KMS-11 (cell line): Measurements from ENCODE around the gene SHPK.
"Not testable (repeated sequence)": the region's sequence is repeated elsewhere in the genome, so short reads cannot be mapped to it uniquely, and the experiment has no call there.

Experiments
- H2AFZ ChIP-seq: fragments of 200-600 bp; sonication (generic); 2 replicates; pipeline ENCODE4 v1.6.1; 2016; ENCODE audit warnings: antibody characterized with exemption, mixed run types, low read depth
- H3K27ac ChIP-seq: fragments of 200-600 bp; sonication (generic); 2 replicates; pipeline ENCODE4 v1.6.1; 2016; ENCODE audit warnings: mild to moderate bottlenecking, mixed run types
- H3K27me3 ChIP-seq: fragments of 200-600 bp; sonication (generic); 2 replicates; pipeline ENCODE4 v1.6.1; 2017; ENCODE audit warnings: mild to moderate bottlenecking, low read depth, mixed run types, moderate library complexity; ENCODE audit not compliant: insufficient read depth
- H3K36me3 ChIP-seq: fragments of 200-600 bp; sonication (generic); 2 replicates; pipeline ENCODE4 v1.6.1; 2017; ENCODE audit warnings: mild to moderate bottlenecking, mixed run types; ENCODE audit not compliant: insufficient read depth
- H3K4me1 ChIP-seq: fragments of 200-600 bp; sonication (generic); 2 replicates; pipeline ENCODE4 v1.6.1; 2016; ENCODE audit warnings: mild to moderate bottlenecking, low read depth, mixed run types; ENCODE audit not compliant: poor library complexity, severe bottlenecking
- H3K4me2 ChIP-seq: fragments of 200-600 bp; sonication (generic); 2 replicates; pipeline ENCODE4 v1.7.0; 2016; ENCODE audit warnings: mild to moderate bottlenecking, mixed run types
- H3K4me3 ChIP-seq: fragments of 200-600 bp; sonication (generic); IDR thresholded peaks from 2 replicates; pipeline ENCODE4 v1.6.1; 2017; ENCODE audit warnings: low read depth, low read length, mixed read lengths; ENCODE audit not compliant: insufficient read depth
- H3K79me2 ChIP-seq: fragments of 200-600 bp; sonication (generic); 2 replicates; pipeline ENCODE4 v1.6.1; 2016; ENCODE audit warnings: low read depth, mixed run types; ENCODE audit not compliant: insufficient read depth
- H3K9ac ChIP-seq: fragments of 200-600 bp; sonication (generic); 2 replicates; pipeline ENCODE4 v1.6.1; 2016; ENCODE audit warnings: mild to moderate bottlenecking, mixed run types
- H4K20me1 ChIP-seq: fragments of 200-600 bp; sonication (generic); 2 replicates; pipeline ENCODE4 v1.6.1; 2016; ENCODE audit warnings: mild to moderate bottlenecking, mixed run types; ENCODE audit not compliant: insufficient read depth
- CTCF ChIP-seq: fragments of 200-600 bp; sonication (generic); conservative IDR thresholded peaks from 2 replicates; pipeline ENCODE4 v1.6.1; 2017; ENCODE audit warnings: low read depth, mild to moderate bottlenecking, antibody characterized with exemption, low read length, moderate library complexity, mixed read lengths

The SHPK gene

DNA sequence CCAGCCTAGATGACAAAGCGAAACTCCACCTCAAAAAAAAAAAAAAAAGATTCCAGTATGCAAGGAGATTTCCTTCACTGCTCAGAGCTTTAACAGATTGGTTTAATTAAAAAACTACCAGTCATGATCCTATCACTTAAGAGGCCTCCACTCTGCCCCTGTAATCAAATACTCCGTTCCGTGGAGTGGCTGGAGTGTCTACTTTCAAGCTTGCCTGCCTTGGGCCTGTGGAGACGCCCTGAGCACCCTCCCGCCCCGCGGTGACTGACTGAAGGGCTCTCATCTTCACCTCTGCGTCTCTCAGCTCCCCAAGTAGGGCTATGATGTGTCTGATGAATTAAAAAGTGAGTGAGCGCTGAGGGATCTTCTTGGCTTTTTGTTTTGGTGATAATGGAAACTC lies 53.1 kb downstream of the SHPK start:
- H3K27ac ChIP-seq, result no peak overlapping the region
- H4K20me1 ChIP-seq, result no peaks in the 10 kb centered on the region
- no peaks in the 10 kb centered on the region for H3K79me2 ChIP-seq
- no peak overlapping the region for H3K4me2 ChIP-seq
- H3K27me3 ChIP-seq, result no peaks in the 10 kb centered on the region
- H3K4me3 ChIP-seq, result no peak overlapping the region
- H2AFZ ChIP-seq, result no peak overlapping the region
- no peaks in the 10 kb centered on the region for H3K4me1 ChIP-seq
- TF ChIP-seq CTCF, result no peak
- H3K9ac ChIP-seq, result no peak overlapping the region
- no peaks in the 10 kb centered on the region for H3K36me3 ChIP-seq

- H3K4me1 ChIP-seq, H3K27ac ChIP-seq, H3K4me2 ChIP-seq, H3K4me3 ChIP-seq, H3K79me2 ChIP-seq, H3K27me3 ChIP-seq, H3K9ac ChIP-seq, H3K36me3 ChIP-seq, H2AFZ ChIP-seq, H4K20me1 ChIP-seq: not testable (repeated sequence)
These were observed 57.4 kb downstream of the SHPK start for GRCh38 chr17:3578667-3579066.

- Histone ChIP-seq H3K36me3 (no peaks in the 10 kb centered on the region), H3K4me2 (no peak overlapping the region), H3K27ac (no peak overlapping the region), H3K9ac (no peak overlapping the region), H3K4me1 (no peaks in the 10 kb centered on the region), H4K20me1 (no peaks in the 10 kb centered on the region), H3K27me3 (no peaks in the 10 kb centered on the region), H2AFZ (no peak overlapping the region), H3K4me3 (no peak overlapping the region), H3K79me2 (no peaks in the 10 kb centered on the region)
- no peak for TF ChIP-seq CTCF
These were observed 59.1 kb downstream of the SHPK start for GRCh38 chr17:3576970-3577369.

DNA sequence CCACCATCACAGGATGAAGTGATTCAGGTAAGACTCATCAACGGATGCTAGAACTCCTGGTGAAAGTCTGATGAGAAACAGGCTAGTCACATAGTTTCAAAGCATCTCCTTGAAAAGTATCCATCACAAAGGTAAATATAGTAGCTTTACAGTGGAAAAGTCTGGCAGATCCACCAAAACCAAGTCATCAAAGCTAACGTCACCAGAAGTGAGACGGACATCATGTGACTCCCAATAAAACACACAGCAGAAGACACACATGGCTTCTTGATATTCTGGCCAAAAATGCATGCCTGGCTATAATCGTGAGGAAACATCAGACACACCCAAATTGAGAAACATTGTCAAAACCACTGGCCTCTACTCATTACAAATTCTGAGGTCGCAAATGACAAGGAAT lies 60.5 kb downstream of the SHPK start:
- H3K4me2 ChIP-seq, result no peak overlapping the region
- H3K27ac ChIP-seq, result no peak overlapping the region
- H2AFZ ChIP-seq, result no peak overlapping the region
- no peaks in the 10 kb centered on the region for H3K79me2 ChIP-seq
- H4K20me1 ChIP-seq, result no peaks in the 10 kb centered on the region
- no peaks in the 10 kb centered on the region for H3K36me3 ChIP-seq
- H3K27me3 ChIP-seq, result no peaks in the 10 kb centered on the region
- H3K4me1 ChIP-seq, result no peaks in the 10 kb centered on the region
- no peak overlapping the region for H3K4me3 ChIP-seq
- H3K9ac ChIP-seq, result no peak overlapping the region
- TF ChIP-seq CTCF, result no peak

GRCh38 chr17:3574231-3574630 lies 61.8 kb downstream of the SHPK start:
- H3K27me3 ChIP-seq, result no peaks in the 10 kb centered on the region
- H2AFZ ChIP-seq, result no peak overlapping the region
- no peak overlapping the region for H3K4me3 ChIP-seq
- H3K4me2 ChIP-seq, result no peak overlapping the region
- no peak overlapping the region for H3K27ac ChIP-seq
- no peaks in the 10 kb centered on the region for H3K4me1 ChIP-seq
- H3K9ac ChIP-seq, result no peak overlapping the region
- TF ChIP-seq CTCF, result no peak
- no peaks in the 10 kb centered on the region for H3K79me2 ChIP-seq
- H4K20me1 ChIP-seq, result no peaks in the 10 kb centered on the region
- no peaks in the 10 kb centered on the region for H3K36me3 ChIP-seq
